MCF 10A (cell line): ENCODE data around the gene PDGFB. TPM values are rescaled to one million over a fixed set of nuclear protein-coding genes. Genes with fewer than 3 reads are reported as not detected.

ENCODE experiments used
- Bru-seq: library from RNA; stranded (reverse); fragments of 400-500 nt; gene quantifications from one replicate; lab custom pipeline; 2021; lab: Mats Ljungman, UMichigan
- BruChase-seq, 2 experiments: library from RNA; stranded (reverse); fragments of 400-500 nt; gene quantifications; one replicate each; lab custom pipeline; 2021; lab: Mats Ljungman, UMichigan
- BruUV-seq: library from RNA; stranded (reverse); fragments of 400-500 nt; replicated peaks from 2 replicates; lab custom pipeline; 2021; lab: Mats Ljungman, UMichigan
- CTCF ChIA-PET: fragments of 300-600 bp; sonication (Branson Sonifier 250); formaldehyde crosslinking; extraction: SDS; loops from one replicate; lab custom pipeline; 2021; ENCODE audit warnings: antibody characterized with exemption, inconsistent platforms; lab: Yijun Ruan, JAX
- POLR2A ChIA-PET: fragments of 300-600, 350-650 bp; sonication (Branson Sonifier 250); formaldehyde crosslinking; extraction: SDS; loops from one replicate; lab custom pipeline; 2020; ENCODE audit warnings: antibody characterized with exemption, inconsistent platforms; lab: Yijun Ruan, JAX
- DNase-seq: peaks from one replicate; pipeline ENCODE4 v3.0.0-alpha.2; 2018; ENCODE audit not compliant: unreplicated experiment
- H3K27ac Mint-ChIP-seq: one replicate; pipeline ENCODE4 v1.8.0; 2022; ENCODE audit warnings: mild to moderate bottlenecking, low read depth, mixed read lengths; ENCODE audit not compliant: unreplicated experiment
- H3K27me3 Mint-ChIP-seq: one replicate; pipeline ENCODE4 v1.8.0; 2022; ENCODE audit warnings: mixed read lengths; ENCODE audit not compliant: insufficient read depth, unreplicated experiment
- H3K36me3 Mint-ChIP-seq: one replicate; pipeline ENCODE4 v1.8.0; 2022; ENCODE audit warnings: mild to moderate bottlenecking, moderate library complexity, mixed read lengths; ENCODE audit not compliant: insufficient read depth, unreplicated experiment
- H3K4me1 Mint-ChIP-seq: one replicate; pipeline ENCODE4 v1.8.0; 2022; ENCODE audit warnings: mixed read lengths; ENCODE audit not compliant: insufficient read depth, unreplicated experiment
- H3K4me3 Mint-ChIP-seq: one replicate; pipeline ENCODE4 v1.8.0; 2022; ENCODE audit warnings: mild to moderate bottlenecking, moderate library complexity, mixed read lengths; ENCODE audit not compliant: unreplicated experiment
- H3K9me3 Mint-ChIP-seq: one replicate; pipeline ENCODE4 v1.8.0; 2022; ENCODE audit warnings: mixed read lengths; ENCODE audit not compliant: unreplicated experiment
- intact Hi-C: fragments of 100-400 bp; cut with micrococcal nuclease; formaldehyde crosslinking; loops from 2 replicates; pipeline ENCODE4 v1.14.1; 2022
- long read RNA-seq: library from polyadenylated mRNA; stranded (forward); transcript quantifications from one replicate; pipeline ENCODE4 v2.0.0, GENCODE V29; 2022
- total RNA-seq: library from RNA; stranded (reverse); gene quantifications from 2 replicates; pipeline ENCODE4 v1.2.3, GENCODE V29; 2022
- TF ChIP-seq, protein P1 (sequence below): fragments of 200-600 bp; IDR thresholded peaks from one replicate; pipeline ENCODE4 v1.8.0; 2022; ENCODE audit warnings: antibody characterized with exemption, mild to moderate bottlenecking; ENCODE audit not compliant: unreplicated experiment

Gene PDGFB
- total RNA-seq (0.29 and 0.37 TPM in 2 replicates), Bru-seq, nascent RNA (percentile 15 among the genes with signal in this experiment), BruChase-seq, experiment 1, labeled RNA remaining after a 6-hour chase (percentile 18 among the genes with signal in this experiment), BruChase-seq, experiment 2, labeled RNA remaining after a 2-hour chase (percentile 16 among the genes with signal in this experiment)
- long read RNA-seq = 0 reads

DNA sequence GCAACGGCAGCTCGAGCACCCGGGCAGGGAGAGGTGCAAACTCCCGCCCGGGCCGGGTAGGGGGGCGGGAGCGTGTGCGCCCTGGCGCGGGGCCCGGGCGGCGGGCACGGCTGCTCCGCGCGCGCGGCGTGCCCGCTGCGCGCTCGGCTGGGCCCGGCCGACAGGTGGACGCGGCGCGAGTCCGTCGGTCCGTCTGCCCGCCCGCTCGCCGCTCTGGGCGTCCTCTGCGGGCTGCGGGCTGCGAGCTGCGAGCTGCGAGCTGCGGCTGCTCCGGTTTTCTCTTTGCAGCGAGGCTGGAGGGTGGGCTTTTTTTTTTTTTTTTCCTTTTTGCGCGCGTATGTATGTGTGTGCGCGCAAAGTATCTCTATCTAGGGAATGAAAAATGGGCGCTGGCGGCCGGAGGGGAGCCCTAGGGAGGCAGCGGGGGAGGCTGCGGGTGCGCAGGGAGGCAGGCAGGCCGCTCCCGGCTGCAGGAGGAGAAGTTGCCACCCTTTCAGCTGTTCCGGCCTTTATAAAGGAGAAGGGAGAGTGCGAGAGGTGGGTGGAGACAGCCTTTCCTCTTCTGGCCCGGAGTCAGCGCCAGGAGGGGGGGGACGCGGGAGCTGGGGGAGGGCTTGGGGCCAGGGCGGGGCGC, at the start of gene PDGFB:
TSS of gene PDGFB (minus strand) at position 487 of the 634 bp plus-strand sequence. CDS start 1,019 bp downstream, outside the sequence.
- Mint-ChIP-seq H3K27ac (no peak within 1 kb of the TSS), H3K4me1 (peaks cover 28% of the 10 kb centered on the region), H3K27me3 (peaks cover 41% of the 10 kb centered on the region), H3K9me3 (no peaks in the 10 kb centered on the region), H3K4me3 (peak within 1 kb of the TSS; percentile 71), H3K36me3 (no peaks in the 10 kb centered on the region)
- intact Hi-C loops = no loop called here
- BruUV-seq = no TSS peak
- TF ChIP-seq, protein P1, sequence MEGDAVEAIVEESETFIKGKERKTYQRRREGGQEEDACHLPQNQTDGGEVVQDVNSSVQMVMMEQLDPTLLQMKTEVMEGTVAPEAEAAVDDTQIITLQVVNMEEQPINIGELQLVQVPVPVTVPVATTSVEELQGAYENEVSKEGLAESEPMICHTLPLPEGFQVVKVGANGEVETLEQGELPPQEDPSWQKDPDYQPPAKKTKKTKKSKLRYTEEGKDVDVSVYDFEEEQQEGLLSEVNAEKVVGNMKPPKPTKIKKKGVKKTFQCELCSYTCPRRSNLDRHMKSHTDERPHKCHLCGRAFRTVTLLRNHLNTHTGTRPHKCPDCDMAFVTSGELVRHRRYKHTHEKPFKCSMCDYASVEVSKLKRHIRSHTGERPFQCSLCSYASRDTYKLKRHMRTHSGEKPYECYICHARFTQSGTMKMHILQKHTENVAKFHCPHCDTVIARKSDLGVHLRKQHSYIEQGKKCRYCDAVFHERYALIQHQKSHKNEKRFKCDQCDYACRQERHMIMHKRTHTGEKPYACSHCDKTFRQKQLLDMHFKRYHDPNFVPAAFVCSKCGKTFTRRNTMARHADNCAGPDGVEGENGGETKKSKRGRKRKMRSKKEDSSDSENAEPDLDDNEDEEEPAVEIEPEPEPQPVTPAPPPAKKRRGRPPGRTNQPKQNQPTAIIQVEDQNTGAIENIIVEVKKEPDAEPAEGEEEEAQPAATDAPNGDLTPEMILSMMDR = no peak
- ChIA-PET POLR2A (interaction anchor here (0.5 to 1.7 kb wide), 4 partner anchors 9 to 1502 kb away, joined by 3 to 8 read pairs (median 4); no protein-coding TSS in a partner anchor), CTCF (no interaction called here)
- no peak for DNase-seq

DNA sequence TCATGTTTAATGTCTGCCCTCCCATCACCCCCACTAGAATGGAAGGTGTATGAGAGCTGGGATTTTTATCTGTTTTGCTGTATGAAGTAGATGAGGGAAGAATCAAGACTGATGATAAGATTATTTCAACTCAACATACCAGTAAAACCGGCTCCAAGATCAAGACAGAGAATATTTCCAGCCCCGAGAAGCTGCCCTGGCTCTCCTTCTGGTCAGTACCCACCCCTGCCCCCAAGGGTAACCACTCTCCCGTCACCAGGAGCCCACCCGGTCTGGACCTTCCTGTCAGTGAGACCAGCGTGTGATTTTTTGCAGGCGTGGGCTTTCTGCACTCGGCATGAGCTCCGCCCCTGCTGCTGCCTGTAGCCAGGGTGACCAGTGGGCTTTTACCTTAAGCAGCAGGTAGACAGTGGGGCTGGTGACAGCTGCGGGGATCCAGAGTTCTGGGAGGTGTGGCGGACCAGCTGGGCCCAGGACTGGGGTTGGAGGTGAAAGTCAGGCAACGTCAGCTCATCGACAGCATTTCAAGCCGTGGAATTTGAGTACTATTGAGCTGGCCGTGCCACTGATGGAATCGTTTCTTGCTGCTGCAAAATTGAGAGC, 49.1 kb upstream of the PDGFB start:
- intact Hi-C loops = loop anchor here (5.0 kb wide), 2 partner anchors 42 to 122 kb away; no protein-coding TSS in a partner anchor

DNA sequence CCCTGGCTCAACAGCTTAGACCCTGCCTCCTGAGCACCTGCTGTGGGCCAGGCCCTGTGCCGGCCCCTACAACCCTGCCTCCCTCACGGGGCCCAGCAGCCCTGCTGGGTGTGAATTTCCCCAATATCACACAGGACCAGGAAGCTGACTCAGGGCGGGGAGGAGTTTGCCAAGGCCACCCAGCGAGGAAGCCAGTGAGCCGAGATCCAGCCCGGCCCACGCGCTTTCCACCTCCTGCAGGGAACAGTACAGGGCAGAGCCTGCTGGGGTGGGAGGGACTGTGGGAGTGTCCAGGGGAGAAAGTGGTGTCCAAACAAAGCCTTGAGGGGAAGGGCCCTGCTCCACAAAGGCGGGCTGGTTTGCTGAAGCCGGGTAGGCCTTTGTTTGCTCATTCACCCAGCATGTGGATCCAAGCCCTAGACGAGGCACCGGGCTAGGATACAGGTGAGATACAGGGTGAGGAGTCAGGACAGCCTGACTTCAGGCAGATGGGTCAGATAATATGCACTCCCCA, 47.8 kb upstream of the PDGFB start:
- ChIA-PET CTCF (interaction anchor here (0.5 kb wide), 1 partner anchor 26 kb away, joined by 3 read pairs; no protein-coding TSS in a partner anchor), POLR2A (interaction anchor here (0.7 to 2.8 kb wide), 5 partner anchors 19 to 53 kb away, joined by 3 to 10 read pairs (median 4); no protein-coding TSS in a partner anchor)
- peak; percentile 96 for DNase-seq
- no TSS peak for BruUV-seq
- intact Hi-C loops = loop anchor here (5.0 kb wide), 2 partner anchors 40 to 120 kb away; no protein-coding TSS in a partner anchor
- Mint-ChIP-seq H3K9me3 (no peaks in the 10 kb centered on the region), H3K36me3 (no peaks in the 10 kb centered on the region), H3K27ac (peak overlapping the region; percentile 75), H3K27me3 (no peaks in the 10 kb centered on the region), H3K4me1 (peaks cover 15% of the 10 kb centered on the region), H3K4me3 (peak overlapping the region; percentile 38)
- TF ChIP-seq, protein P1 = no peak

More for the DNA sequence above, 49.1 kb upstream of the PDGFB start:
- CTCF ChIA-PET = no interaction called here
- Mint-ChIP-seq H3K36me3 (no peaks in the 10 kb centered on the region), H3K4me1 (peaks cover 20% of the 10 kb centered on the region), H3K4me3 (no peak overlapping the region), H3K27me3 (no peaks in the 10 kb centered on the region), H3K9me3 (no peaks in the 10 kb centered on the region), H3K27ac (no peak overlapping the region)
- DNase-seq = no peak
- POLR2A ChIA-PET = no interaction called here
- no TSS peak for BruUV-seq
- TF ChIP-seq, protein P1 = no peak
